Smooth muscle cell (in vitro differentiated cells): Measurements from ENCODE around the gene SKA3. TPM values are rescaled to one million over a fixed set of nuclear protein-coding genes. Genes with fewer than 3 reads are reported as not detected.

Experiments
- DNase-seq: peaks from one replicate; lab custom pipeline; 2025; ENCODE audit not compliant: unreplicated experiment; lab: John Stamatoyannopoulos, UW
- H2AFZ ChIP-seq: fragments of 200-600 bp; sonication (generic); 2 replicates; pipeline ENCODE4 v1.6.0; 2016; ENCODE audit warnings: antibody characterized with exemption, low read depth, mild to moderate bottlenecking
- H3F3A ChIP-seq: fragments of 200-600 bp; sonication (generic); 2 replicates; pipeline ENCODE4 v1.6.0; 2017; ENCODE audit warnings: antibody characterized with exemption, low read depth
- H3K27ac ChIP-seq: fragments of 200-600 bp; sonication (generic); 2 replicates; pipeline ENCODE4 v1.5.1; 2016; ENCODE audit warnings: low read depth, mild to moderate bottlenecking
- H3K27me3 ChIP-seq: fragments of 200-600 bp; sonication (generic); 2 replicates; pipeline ENCODE4 v1.6.1; 2016; ENCODE audit warnings: low read depth, mild to moderate bottlenecking
- H3K36me3 ChIP-seq: fragments of 200-600 bp; sonication (generic); 2 replicates; pipeline ENCODE4 v1.5.1; 2016; ENCODE audit warnings: low read depth
- H3K4me1 ChIP-seq: fragments of 200-600 bp; sonication (generic); 2 replicates; pipeline ENCODE4 v1.5.1; 2016; ENCODE audit warnings: low read depth
- H3K4me2 ChIP-seq: fragments of 200-600 bp; sonication (generic); 2 replicates; pipeline ENCODE4 v1.6.0; 2016; ENCODE audit warnings: mild to moderate bottlenecking
- H3K4me3 ChIP-seq: fragments of 200-600 bp; sonication (generic); 2 replicates; pipeline ENCODE4 v1.5.1; 2016; ENCODE audit warnings: mild to moderate bottlenecking
- H3K79me2 ChIP-seq: fragments of 200-600 bp; sonication (generic); 2 replicates; pipeline ENCODE4 v1.6.0; 2016; ENCODE audit warnings: low read depth, mild to moderate bottlenecking
- H3K9ac ChIP-seq: fragments of 200-600 bp; sonication (generic); 2 replicates; pipeline ENCODE4 v1.6.0; 2016; ENCODE audit warnings: low read depth
- H3K9me3 ChIP-seq: fragments of 200-600 bp; sonication (generic); replicated peaks from 2 replicates; pipeline ENCODE4 v1.5.1; 2016; ENCODE audit warnings: low read depth
- H4K20me1 ChIP-seq: fragments of 200-600 bp; sonication (generic); 2 replicates; pipeline ENCODE4 v1.6.0; 2016; ENCODE audit warnings: low read depth
- CTCF ChIP-seq: fragments of 200-600 bp; sonication (generic); IDR thresholded peaks from 2 replicates; pipeline ENCODE4 v1.5.1; 2017; ENCODE audit warnings: borderline replicate concordance, mild to moderate bottlenecking, antibody characterized with exemption; ENCODE audit not compliant: insufficient read depth, poor library complexity, severe bottlenecking
- WGBS: methylation state at CpG from one replicate; pipeline ENCODE4 v1.1.7; 2016; ENCODE audit warnings: low lambda C conversion rate; 5-methylcytosine and 5-hydroxymethylcytosine counted together
- polyA plus RNA-seq: library from polyadenylated mRNA; unstranded; fragments of >200 nt; fragmentation: Nextera tagmentation; extraction: Ambion mirVana; gene quantifications from 2 replicates; pipeline ENCODE4 v1.2.1, GENCODE V29; 2016
- total RNA-seq: library from RNA; depleted of rRNA; stranded (reverse); fragments of >200 nt; gene quantifications from 2 replicates; pipeline ENCODE4 v1.2.3, GENCODE V29; 2014

Gene SKA3
- total and polyA plus RNA-seq, 2 experiments from 2014 or later = 5.4 to 7.2 TPM

- Histone ChIP-seq H3K4me2 (no peak overlapping the region), H2AFZ (no peak overlapping the region), H3K9me3 (no peaks in the 10 kb centered on the region), H3K9ac (no peak overlapping the region), H3K4me1 (no peaks in the 10 kb centered on the region), H3F3A (peaks cover 11% of the 10 kb centered on the region), H4K20me1 (peaks cover 2% of the 10 kb centered on the region), H3K4me3 (no peak overlapping the region), H3K27ac (no peak overlapping the region), H3K36me3 (peaks cover 5% of the 10 kb centered on the region), H3K27me3 (no peaks in the 10 kb centered on the region), H3K79me2 (no peaks in the 10 kb centered on the region)
- 89% methylated on average over 8 of the region's 8 CpGs for WGBS
- no peak for TF ChIP-seq CTCF
- DNase-seq = no peak
Measured at GRCh38 chr13:21152251-21152899, 24.0 kb downstream of the SKA3 start.

DNA sequence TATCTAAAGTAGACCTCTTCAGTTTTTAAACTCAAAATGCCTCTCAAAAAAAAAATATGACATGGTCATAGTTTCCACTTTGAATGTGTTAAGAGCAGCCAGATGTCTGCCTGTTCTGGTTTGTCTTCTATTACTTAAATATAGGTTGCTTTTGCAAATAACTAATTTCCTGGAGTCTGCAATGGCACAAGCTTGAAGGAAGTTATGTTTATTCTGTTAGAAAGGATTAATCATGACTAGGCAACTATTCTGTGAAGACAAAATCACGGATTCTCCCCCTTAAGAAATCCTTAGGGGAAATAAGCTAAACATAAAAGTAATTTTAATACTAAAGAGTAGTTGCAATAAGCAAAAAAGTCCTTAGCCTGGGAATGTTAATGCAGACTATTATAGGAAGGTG lies 26.3 kb downstream of the SKA3 start:
- Histone ChIP-seq H3K4me1 (no peaks in the 10 kb centered on the region), H3K9ac (no peak overlapping the region), H3K4me3 (no peak overlapping the region), H3K4me2 (no peak overlapping the region), H2AFZ (no peak overlapping the region), H3K27ac (peak overlapping the region; percentile 36), H3K9me3 (no peaks in the 10 kb centered on the region), H3K79me2 (peaks cover 4% of the 10 kb centered on the region), H4K20me1 (peaks cover 25% of the 10 kb centered on the region), H3K36me3 (peaks cover 10% of the 10 kb centered on the region), H3K27me3 (no peaks in the 10 kb centered on the region), H3F3A (peaks cover 17% of the 10 kb centered on the region)
- 61% methylated on average over 1 of the region's 1 CpG for WGBS
- no peak for TF ChIP-seq CTCF
- DNase-seq = no peak

- peak overlapping the region; percentile 36 for H3K27ac ChIP-seq
- WGBS = 74% methylated on average over 1 of the region's 1 CpG
- no peak overlapping the region for H3K4me2 ChIP-seq
Measured at GRCh38 chr13:21149568-21149967, 26.8 kb downstream of the SKA3 start.

More at GRCh38 chr13:21149568-21149967, 26.8 kb downstream of the SKA3 start:
- no peaks in the 10 kb centered on the region for H3K9me3 ChIP-seq
- H3K79me2 ChIP-seq = peaks cover 7% of the 10 kb centered on the region
- no peak overlapping the region for H3K9ac ChIP-seq
- H3K4me3 ChIP-seq = no peak overlapping the region
- TF ChIP-seq CTCF = no peak
- DNase-seq = no peak
- no peaks in the 10 kb centered on the region for H3K27me3 ChIP-seq
- peaks cover 10% of the 10 kb centered on the region for H3K36me3 ChIP-seq
- no peak overlapping the region for H2AFZ ChIP-seq
- H4K20me1 ChIP-seq = peaks cover 30% of the 10 kb centered on the region
- no peaks in the 10 kb centered on the region for H3K4me1 ChIP-seq
- H3F3A ChIP-seq = peaks cover 17% of the 10 kb centered on the region
